ENCODE data around the gene C5.

- TF ChIP-seq EZH2phosphoT487 (IDR thresholded peaks at IDR 0.05) (no peak), CTCF (IDR thresholded peaks at IDR 0.05) (no peak), EZH2 (IDR thresholded peaks at IDR 0.05) (no peak)
These were observed 93.2 kb downstream of the C5 start for GRCh38 chr9:120956862-120957261.
